Astrocyte of the spinal cord (primary cell): ENCODE data around the gene CDH15.

Source experiments
- DNase-seq: peaks from one replicate; pipeline ENCODE4 v3.0.0; 2011; ENCODE audit warnings: low read depth, low spot score
- H3K4me3 ChIP-seq: 2 replicates; pipeline ENCODE4 v1.5.1; 2011; ENCODE audit warnings: low read depth, mild to moderate bottlenecking, low read length, moderate library complexity
- CTCF ChIP-seq: IDR thresholded peaks from 2 replicates; pipeline ENCODE4 v1.5.1; 2012; ENCODE audit warnings: low read depth, mild to moderate bottlenecking, low read length, inconsistent platforms
- in situ Hi-C: cut with HindIII; loops from 2 replicates; pipeline ENCODE4 v1.10.0; 2017; ENCODE audit warnings: low sequenced_read_pairs

CDH15 gene

DNA sequence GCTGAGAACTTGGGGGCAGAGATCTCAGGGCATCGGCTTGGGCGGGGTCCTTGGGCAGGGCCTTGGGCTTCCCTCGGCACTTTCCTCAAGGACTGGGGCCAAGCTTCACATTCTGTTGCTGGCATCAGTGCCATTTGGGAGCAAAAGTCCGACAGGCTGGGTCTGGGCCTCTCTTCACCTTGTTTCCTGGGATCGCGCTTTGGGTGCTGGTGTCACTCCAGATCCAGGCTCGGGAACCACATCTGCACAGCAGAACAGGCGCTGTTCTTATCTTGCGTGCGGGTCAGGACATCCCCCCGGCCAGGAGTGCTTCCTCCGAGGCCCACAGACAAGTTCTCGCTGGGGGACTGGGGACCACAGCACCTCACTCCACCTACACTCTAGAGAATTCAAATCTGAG is 31.1 kb upstream of the CDH15 start:
- in situ Hi-C loops, result no loop called here
- no peak overlapping the region for H3K4me3 ChIP-seq
- TF ChIP-seq CTCF, result no peak
- DNase-seq, result no peak

- in situ Hi-C loops, result no loop called here
- TF ChIP-seq CTCF, result no peak
- DNase-seq, result no peak
- H3K4me3 ChIP-seq, result no peak overlapping the region
Observed at GRCh38 chr16:89140981-89141883, 30.3 kb upstream of the CDH15 start.

DNA sequence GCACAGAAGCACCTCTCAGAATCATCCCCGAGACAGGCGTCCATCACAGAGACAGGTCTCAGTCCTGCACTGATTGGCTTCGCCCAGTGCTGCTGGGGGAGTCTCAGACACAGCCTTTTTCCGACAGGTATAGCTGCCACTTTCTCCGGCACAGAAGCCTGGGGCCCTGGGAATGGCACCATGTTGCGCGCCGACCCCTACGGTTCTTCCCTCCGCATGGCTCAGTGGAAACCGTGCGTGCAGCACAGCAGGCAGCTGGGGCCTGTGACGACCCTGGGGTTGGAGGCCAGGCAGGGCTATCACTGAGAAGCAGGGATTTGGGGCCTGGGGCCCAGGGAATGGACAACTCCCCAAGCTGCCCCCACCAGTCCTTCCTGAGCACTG is 29.7 kb upstream of the CDH15 start:
- TF ChIP-seq CTCF, result no peak
- in situ Hi-C loops, result no loop called here
- no peak overlapping the region for H3K4me3 ChIP-seq
- DNase-seq, result no peak

GRCh38 chr16:89142474-89143195 is 28.9 kb upstream of the CDH15 start:
- H3K4me3 ChIP-seq, result no peak overlapping the region
- in situ Hi-C loops, result no loop called here
- TF ChIP-seq CTCF, result no peak
- no peak for DNase-seq

DNA sequence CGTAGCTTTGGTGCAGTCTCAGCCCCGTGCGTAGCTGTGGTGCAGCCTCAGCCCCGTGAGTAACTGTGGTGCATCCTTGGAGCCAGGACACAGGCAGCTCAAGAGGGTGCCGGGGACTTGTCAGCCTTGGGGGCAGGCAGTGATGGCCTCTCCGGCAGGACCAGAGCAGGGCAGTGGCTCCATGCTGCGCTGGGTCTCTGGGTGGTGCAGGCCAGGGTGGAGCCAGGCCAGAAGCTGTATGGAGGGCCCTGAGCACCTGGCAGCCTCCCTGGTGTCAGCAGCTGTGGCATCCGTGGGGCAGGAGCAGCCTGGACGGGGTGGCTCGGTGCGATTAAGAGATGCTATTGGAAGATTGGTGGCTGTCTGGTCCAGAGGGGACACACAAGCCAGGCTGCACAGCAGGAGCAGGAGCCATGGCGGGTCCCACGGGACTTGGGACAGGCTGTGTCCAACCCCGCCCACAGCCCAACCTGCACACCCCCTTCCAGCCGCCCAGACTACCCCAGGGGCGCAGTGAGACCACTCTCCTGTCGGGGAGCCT is 28.3 kb upstream of the CDH15 start:
- in situ Hi-C loops, result no loop called here
- no peak for DNase-seq
- TF ChIP-seq CTCF, result no peak
- no peak overlapping the region for H3K4me3 ChIP-seq

DNA sequence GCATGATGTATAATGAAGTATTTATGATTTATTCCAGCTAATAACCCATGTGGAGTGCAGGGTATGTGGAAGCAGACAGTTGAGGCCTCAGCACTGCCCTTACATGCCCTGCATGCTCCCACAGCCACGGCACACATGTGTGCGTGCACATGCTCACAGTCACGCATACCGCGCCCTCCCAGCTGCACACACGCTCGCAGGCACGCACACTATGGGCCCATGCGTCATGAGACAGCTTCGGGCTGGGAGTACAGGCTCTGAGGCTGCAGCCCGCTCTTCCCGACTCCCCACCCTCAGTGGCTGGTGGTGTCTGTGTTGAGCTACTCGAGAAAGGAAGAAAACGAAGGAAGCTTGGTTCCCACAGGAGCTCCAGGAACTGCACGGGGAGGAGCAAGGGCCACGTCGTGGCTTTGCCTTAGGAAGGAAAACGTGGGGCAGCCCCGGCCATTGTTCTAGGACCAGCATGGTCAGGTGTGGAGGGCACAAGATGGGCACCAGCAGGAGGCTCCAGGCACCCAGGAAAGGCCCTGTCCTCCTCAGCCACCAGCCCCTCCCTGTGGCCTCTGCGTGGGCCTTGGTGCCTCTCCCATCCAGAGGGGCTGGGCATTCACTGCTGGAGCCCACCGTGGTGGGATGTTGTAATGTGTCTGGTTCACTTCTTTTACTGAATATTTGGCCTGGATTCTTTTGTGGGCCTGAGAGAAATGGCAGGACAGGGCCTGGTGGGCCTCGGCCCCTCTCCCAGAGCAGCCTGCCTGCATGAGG is 27.5 kb upstream of the CDH15 start:
- TF ChIP-seq CTCF, result no peak
- no peak overlapping the region for H3K4me3 ChIP-seq
- no peak for DNase-seq
- in situ Hi-C loops, result no loop called here
